Measurements from ENCODE around the gene LRRC32.

GRCh38 chr11:76663912-76664440 is 6.6 kb downstream of the LRRC32 start:
- TF ChIP-seq EZH2 (IDR thresholded peaks at IDR 0.05; ENCODE audit: insufficient read depth, low read length) (no peak), CTCF (IDR thresholded peaks at IDR 0.05; ENCODE audit: insufficient read depth, low read depth, low read length) (no peak)

All from astrocyte (in vitro differentiated cells and primary cell).